H1 (cell line): ENCODE data around the gene INPP4B. TPM values are rescaled to one million over a fixed set of nuclear protein-coding genes. Genes with fewer than 3 reads are reported as not detected.

Experiments used
- HDAC2 ChIP-seq, 2 experiments: fragments of 300-600 bp in 1 of 2; sonication (generic) in 1 of 2; IDR thresholded peaks; 2 replicates each; pipeline ENCODE4 v1.6.1; 2011 to 2012; ENCODE audit warnings: low read depth in 2 of 2, low read length in 2 of 2, mild to moderate bottlenecking in 2 of 2, moderate library complexity in 2 of 2, borderline replicate concordance in 1 of 2, inconsistent platforms in 1 of 2
- polyA plus RNA-seq, 7 experiments: library from polyadenylated mRNA; depleted of rRNA in 3 of 7; stranded (reverse) in 5 of 7; unstranded in 2 of 7; fragments of >200 nt in 5 of 7; fragments of 200-250 nt in 2 of 7; gene quantifications; 1 replicate in 5 of 7; 2 replicates in 1 of 7; 4 replicates in 1 of 7; pipeline versions ENCODE4 v1.2.1 to v1.2.3, GENCODE V29; 2011 to 2013; ENCODE audit warnings: missing spikeins in 2 of 7, mixed read lengths in 2 of 7
- total RNA-seq: library from RNA; stranded (reverse); fragmentation: NEBNext Ultra II Directional; extraction: Animal tissue kit (Norgen Biotek cat#: 25700); gene quantifications from 2 replicates; pipeline ENCODE4 v1.2.1, GENCODE V29; 2021

The INPP4B gene
- total and polyA plus RNA-seq, 2 of the 8 experiments (the other 6 are each of a cell fraction or from before 2014, with no cell fraction given) = 0.11 to 0.54 TPM

DNA sequence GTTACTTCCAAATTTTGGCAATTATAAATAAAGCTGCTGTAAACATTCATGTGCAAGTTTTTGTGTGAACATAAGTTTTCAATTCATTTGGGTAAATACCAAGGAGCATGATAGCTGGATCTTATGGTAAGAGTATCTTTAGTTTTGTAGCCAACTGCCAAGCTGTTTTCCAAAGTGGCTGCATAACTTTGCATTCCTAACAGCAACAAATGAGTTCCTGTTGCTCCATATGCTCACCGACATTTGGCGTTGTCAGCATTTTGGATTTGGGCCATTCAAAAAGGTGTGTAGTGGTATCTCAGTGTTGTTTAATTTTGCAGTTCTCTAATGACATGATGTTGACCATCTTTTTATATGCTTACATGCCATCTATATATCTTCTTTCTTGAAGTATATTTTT, 208.5 kb downstream of the INPP4B start (continued):
- TF ChIP-seq HDAC2 (IDR thresholded peaks at IDR 0.05; ENCODE audit: borderline replicate concordance in 1 of 2, low read depth in 2 of 2, low read length in 2 of 2) = no peak
